Embryonic facial prominence (tissue), 1 donor: ENCODE data around the gene ERAP2.
"Not testable (repeated sequence)": the region's sequence is repeated elsewhere in the genome, so short reads cannot be mapped to it uniquely, and the experiment has no call there.

Experiments
- DNase-seq: peaks from one replicate; pipeline ENCODE4 v3.0.0-alpha.2; 2016; ENCODE audit errors: extremely low spot score

ERAP2 gene

DNA sequence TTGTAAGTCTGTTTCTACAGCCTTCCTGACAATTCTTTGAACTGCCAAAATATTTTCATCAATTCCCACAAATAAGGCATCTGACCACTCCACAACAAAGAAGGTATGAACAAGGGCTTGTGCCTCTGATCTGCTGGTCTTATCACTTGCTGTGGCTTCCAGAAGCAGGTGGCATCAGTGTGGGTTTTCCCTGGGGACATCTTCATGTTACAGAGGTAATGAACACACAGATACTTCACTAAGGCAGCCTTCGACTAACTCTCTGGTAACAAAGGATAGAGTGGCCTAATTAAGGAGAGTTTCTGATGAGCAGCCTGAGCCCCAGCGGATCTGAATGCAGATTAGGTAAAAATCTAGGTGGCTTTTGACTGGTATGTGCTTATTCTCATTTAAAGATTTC, 15.2 kb upstream of the ERAP2 start:
- DNase-seq = no peak

DNA sequence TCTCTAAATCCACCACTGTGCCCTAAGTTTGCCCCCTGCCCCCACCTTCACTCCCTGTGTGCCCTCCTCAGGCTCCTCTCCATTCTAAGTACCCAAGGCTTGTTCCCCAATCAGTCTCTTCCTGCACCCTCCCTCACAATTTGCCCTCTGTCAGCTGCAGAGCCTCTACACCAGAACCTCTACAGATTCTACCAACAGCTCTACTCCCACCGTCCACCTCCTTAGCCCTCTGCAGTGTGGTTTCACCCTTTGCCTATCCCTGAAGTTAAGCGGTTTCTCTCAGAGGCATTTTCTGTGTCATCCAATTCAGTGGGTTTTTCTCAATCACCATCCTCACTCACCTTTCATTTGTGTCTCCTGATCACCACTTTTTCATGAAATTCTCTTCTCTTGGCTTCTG, 13.2 kb upstream of the ERAP2 start:
- no peak for DNase-seq

DNA sequence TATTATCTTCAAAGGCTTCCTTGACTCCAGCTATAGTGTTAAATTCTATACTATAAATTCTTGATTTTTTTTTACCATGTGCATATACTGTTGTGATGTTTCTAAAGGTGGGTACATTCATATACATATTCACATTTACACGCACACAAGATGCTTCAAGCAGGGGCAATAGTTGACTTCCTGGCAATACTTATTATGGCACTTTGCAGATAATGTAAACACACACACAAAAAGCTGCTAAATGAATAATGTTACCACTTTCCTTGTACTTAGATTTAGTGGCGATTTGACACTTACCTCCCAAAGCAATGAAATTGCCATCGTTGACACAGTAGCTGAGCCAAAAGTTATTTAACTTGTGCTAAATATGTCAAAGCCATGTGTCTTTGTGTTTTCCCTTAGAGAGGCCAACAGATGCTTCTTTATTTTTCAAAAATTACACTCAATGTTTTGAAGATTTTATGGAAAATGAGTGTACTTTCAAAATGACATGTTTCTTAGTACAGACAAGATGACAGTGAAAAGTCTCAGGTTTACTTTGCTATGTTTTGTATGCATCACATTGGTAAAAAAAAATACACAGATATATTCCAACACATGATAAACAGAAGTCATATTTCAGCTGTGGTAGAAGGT, 12.2 kb upstream of the ERAP2 start:
- DNase-seq = no peak

DNA sequence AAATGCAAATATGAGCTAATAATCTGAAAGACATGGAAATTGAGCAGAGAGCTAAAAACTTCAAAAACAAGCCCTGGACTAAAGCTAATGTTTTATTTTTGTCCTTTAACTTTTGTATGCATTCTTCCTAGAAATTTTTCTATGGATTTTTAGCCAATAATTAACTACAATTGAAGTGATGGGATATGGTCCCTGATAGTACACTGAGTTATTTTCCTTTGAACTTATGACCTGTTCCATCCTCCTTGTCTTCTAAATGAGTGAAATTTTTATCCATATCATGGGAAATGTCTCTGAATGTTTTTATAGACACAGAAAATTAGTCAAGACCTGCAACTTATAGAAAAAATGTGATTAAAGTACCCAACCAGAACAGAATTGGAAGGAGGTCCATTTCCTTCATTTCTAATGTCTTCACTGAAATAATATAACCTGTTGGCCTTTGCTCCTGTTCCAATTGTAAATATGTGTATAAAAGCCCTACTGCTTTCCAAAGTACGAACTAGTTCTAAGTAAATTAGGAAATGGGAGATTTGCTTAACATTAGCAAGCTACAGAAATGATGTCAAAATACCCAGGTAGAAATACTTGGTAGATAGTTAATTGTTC, 11.3 kb upstream of the ERAP2 start:
- DNase-seq = no peak

DNA sequence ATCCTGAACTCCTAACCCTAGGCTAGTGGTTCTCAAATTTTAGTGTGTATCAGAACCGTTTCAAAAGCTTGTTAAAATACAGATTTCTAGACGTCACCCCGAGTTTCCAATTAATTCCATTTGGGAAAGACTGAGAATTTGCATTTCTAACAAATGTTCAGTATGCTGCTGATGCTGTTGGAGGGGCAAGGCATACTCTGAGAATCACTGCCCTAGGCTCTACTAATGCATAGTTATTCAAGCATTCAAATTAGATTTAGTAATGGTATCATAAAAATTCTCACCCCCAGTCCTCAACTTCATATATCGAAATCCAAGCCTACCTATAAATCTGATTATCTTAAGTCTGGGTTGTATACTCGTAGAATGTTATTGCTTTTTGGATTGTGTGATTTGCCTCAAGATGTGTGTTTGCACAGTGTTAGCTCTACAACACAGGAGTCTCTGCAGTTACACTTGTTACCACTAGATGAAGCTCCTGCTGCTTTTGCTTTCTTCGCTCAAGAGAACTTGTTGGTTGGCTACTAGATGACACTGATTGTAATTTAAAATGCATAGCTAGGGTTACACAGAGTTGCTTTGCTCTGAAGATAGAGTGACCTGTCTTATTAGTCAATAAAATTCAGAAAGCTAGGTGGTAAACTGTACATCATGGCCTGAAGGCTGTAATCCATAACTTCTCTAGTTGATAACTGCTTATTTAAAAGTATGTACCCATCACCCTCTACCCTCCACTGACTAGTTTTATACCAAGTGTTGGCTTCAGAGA, 7.5 kb upstream of the ERAP2 start:
- DNase-seq = peak; percentile 29

DNA sequence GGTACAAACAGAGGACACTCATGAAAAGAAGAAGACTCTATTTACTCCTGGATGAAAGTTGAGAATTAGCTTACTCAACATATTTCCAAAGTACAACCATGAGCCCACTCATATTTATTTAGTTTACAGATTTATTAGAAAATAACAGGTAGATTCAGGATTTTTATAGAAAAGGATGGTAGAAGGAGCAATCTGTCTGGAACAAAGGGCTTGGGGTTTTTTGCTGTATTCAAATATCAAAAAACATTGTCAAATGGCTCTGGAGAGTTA, 7.0 kb upstream of the ERAP2 start:
- no peak for DNase-seq

DNA sequence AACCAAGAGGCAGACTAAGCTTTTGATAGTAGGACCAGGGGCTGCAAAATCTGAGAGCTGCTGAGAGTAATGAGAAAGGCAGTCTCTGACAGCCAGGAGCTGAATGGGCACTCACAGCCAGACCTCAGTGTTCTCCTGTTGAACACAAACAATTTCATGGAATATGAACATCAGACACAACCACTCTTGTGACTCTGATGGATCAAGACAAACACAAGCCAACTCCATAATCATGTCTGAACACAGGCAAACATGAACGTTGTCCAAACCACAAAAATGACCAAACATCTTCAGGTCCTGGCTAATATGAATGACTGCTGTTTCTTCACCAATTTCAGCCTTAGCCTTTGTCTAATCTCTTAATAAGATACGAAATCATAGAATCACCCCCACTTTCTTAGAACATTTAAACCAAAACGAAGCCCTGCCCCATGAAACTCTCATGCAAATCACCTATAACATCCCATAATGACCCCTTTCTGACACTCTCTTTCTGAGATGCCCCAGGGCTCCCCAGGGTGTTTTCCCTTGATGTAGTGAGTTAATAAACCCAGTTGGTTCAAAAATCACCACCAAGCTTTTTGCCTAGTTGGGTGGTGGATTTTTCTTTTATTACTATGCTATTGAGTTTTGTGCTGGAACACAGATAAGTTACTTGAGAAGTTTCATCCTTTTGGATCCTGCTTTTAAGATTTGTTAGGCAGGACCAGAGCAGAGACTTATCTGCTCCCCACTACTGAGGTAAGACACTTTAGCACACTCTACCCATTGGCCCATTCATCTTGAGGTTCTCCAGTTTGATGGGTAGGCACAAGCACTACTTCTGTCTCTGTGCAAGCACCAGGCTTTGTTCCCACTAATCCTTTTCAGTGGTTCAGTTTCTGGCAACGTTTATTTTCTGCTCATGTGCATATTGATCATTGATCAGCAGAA, 5.9 kb upstream of the ERAP2 start:
- DNase-seq = no peak

DNA sequence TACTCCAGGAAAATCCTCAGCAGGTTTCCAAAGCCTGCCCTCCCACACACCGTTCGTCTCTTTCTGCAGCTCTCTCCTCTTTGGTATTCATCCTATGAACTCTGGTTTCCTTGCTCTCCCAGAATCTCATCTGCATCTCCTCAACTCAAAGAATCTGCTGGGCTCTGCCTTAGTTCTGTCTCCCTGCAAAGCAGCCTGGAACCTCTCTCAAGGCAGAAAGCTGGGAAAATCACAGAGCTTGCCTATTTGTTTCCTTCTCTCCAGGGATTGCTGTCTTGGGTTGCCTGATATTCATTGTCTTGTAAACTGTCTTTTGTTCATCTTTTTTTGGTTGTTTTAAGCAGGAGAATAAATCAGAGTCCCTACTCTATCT, 5.3 kb upstream of the ERAP2 start:
- DNase-seq = no peak

DNA sequence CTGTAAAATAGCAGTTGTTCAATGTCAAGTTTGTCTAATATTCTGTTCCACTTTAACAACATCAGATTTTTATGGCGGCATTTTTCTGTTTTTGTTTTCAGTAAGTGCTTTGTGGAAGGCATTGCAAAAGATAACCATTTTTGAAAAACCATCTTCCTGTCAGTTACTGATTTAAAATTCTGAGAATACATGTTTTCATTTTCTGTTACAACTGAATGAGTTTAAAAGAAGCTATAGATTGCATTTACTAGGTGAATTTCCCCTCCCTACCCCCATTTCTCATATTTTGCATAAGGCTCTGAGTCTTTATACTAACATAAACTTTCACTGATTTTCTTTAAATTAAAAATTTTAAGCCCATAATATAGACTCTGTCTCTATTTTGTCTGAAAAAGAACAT, 4.6 kb upstream of the ERAP2 start:
- no peak for DNase-seq

DNA sequence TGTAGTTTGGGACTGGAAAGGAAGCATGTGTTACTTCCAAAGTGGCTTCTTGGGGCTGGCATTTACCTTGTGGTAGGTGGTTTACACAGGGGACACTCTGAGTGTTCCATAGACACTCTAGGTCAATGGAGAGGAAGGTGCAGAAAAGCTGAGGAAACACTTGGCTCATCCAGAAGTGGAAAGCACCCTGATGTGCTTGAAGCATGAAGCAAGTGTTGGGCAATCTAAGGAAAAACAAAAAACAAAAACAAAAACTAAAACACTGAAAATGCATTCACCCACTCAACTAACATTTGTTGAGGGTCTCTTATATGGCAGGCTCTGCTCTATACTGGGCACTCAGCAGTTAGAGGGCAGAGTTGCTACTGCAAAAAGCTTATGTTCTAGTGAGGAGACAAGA, 2.9 kb upstream of the ERAP2 start:
- DNase-seq = no peak

DNA sequence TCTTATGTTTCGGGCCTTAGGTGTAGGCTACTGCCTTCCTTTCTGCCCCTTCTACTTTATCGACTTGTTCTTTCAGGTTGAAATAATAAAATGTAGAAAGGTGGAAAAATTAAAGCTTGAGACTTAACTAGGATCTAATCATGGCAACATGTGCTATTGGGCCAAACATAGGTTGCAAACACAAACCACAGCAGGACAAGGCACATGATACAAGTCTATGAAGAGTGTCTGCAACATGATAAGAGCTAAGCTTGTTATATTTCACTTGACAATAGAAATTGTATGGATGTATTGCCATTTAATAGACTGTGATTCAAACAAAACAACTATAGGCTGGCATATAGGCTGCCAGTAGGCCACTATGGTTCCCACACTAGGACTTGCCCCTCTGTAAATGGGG, 1.7 kb upstream of the ERAP2 start:
- no peak for DNase-seq

DNA sequence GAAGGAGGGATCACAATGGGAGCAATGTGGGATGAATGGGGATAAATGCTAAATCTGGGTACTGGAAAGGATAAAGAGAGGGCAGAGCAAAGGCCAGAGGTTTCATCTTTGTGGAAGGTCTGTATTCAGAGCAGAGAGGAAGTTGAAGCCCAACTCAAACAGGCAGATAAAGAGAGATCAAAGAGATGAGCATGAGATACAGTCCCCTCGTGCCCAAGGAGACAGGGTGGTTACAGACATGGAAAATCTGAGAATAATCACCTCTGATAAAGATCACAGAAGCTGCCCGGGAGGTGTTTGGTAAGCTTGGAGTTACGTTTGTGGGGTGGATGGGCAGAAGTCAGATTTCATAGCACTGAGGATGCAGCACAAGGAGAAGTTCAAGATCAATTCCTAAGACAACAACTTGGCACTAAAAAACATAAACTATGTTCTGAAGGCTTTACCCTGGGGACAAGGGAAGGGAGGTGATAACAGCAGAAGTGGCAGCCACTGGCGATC, 459 bp upstream of the ERAP2 start:
- no peak for DNase-seq

DNA sequence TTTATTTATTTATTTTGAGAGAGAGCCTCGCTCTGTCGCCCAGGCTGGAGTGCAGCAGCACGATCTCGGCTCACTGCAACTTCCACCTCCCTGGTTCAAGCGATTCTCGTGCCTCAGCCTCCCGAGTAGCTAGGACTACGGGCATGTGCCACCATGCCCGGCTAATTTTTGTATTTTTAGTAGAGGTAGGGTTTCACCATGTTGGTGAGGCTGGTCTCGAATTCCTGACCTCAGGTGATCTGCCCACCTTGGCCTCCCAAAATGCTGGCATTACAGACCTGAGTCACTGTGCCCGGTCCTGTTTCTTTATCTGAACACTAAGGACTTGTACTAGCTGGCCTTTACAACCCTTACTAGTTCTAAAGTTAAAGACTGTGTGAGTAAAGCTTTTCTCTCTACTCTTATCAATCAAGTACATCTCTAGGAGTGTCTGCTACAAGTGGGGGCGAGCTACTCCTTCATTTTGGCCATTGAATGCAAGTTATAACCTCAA, 723 bp downstream of the ERAP2 start:
- not testable (repeated sequence) for DNase-seq

DNA sequence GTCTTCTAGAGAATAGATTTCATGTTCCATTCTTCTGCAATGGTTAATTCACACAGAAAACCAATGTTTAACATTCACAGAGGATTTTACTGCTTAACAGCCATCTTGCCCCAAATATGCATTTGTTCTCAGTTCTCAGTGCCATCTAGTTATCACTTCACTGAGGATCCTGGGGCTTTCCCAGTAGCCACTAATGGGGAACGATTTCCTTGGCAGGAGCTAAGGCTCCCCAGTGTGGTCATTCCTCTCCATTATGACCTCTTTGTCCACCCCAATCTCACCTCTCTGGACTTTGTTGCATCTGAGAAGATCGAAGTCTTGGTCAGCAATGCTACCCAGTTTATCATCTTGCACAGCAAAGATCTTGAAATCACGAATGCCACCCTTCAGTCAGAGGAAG, 3.4 kb downstream of the ERAP2 start:
- DNase-seq = no peak

DNA sequence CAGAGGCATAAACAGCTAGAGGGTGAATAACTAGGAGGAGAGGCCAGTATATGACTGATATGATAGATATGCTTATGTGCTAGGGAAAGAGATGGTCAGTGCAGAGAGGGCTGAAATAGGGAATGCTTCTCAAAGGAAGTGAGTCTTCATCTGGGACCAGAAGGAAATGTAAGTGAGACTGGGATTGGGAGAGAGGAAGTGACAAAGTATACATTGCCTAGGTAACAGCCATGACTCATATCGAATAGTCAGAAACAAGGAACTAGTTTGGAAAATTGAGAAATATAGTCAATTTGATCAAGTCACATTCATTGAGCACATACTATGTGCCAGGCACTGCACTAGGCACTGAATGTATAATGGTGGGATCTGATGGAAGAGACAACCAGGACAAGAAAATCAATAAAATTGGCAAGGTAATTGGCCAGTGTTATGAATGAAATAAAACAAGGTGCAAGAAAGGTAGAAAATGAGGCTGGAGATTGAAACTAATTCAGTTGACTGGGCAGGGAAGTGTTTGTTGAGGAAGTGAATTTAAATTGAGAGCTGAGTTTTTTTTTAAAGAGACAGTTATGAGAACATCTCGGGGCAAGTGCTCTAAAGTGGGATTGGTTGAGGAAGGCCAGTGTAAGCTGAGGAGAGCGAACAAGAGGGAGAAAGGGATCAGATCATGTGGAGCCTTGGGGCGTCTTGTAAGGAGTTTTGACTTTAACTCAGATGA, 4.3 kb downstream of the ERAP2 start:
- DNase-seq = no peak

DNA sequence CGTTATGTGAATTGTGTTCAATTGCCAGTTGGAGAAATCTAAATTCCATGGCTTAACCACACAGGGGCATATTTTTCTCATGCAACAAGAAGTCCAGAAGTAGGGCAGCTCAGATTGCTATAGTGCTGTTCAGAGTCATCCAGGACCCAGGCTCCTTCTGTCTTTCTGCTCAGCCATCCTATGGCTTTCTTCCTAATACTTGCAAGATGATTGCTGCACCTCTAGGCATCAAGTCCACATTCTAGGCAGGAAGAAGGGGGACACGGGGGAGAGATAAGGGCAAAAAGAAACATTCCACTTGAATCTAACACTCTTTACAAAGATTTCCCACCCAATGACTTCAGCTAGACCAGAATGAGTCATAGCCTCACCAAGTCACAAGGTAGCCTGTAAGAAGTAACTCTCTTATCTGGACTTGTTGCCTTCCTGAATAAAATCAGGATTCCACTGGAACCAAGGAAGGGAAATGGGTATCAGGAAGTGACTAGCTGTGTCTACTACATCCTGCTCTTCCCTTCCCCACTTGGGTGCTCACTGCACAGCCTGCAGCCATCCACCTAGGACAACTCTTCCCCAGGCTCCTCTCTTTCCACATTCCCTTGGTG, 5.3 kb downstream of the ERAP2 start:
- DNase-seq = no peak

DNA sequence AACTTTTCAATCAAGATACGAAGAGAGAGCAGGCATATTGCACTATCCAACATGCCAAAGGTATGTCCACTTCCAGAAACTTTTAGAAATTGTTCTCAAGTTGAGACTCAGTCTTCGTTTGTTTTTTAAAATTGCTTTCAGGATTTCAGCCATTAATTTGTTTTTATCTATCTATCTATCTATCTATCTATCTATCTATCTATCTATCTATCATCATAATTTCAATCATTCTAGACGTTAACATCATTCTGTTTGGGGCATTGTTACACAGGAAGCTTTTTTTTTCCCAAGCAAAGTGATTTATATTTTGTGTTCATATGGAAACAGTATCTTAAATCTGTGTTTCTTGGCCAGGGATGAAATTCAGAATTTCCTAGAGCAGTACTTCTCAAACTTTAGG, 7.6 kb downstream of the ERAP2 start:
- no peak for DNase-seq

DNA sequence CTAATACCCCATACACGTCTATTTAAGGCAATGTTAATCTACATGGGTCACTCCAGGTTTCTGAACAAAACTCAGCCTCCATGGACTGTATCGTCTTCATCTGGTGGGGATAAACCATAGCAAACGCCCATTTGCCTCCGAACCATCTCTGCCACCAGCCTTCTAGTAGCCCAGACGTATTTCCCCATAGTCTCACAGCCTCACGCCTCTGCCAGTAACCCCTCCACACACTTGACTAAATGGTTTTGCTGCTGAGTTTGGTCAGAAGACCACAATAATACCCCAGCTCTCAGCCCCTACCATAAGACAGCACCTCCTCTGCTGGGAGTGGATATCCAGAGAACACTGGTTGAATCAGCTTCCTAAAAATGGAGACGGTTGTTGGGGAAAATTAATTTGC, 8.7 kb downstream of the ERAP2 start:
- no peak for DNase-seq

DNA sequence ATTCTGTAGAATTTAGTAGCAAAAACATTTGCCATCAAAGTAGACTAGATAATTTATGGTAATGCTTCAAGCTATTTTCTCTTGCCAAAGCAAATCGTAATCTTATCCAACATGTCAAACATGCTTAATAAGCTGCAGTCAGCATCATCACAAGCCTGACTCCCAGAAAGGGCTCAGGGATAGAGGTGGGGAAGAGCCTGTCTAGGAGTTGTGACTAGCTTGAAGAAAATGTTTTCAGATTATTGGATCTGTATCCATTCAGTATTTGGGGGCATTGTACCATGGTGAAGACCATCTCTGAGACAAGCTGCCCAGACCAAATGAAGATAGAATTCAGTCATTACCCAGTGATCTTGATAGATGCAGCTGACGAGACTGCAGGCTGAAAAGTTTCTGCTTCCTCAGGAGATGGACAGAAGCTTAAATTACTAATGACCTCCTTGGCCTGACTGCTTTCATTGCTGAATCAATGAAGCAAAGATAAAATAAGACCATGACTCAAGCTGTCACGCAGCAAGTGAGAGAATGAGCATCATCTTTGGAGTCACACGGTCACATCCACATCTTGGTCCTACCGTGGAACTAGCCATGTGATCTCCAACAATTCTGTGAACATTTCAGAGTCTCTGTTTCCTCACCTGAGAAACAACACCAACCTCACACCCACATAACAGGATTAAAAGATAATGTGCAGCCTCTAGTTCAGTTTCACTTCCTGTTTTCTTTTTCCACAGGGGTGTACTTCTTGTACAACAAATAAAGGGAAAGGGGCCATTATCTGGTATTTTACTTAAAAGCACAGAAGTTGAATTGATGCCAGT, 9.4 kb downstream of the ERAP2 start:
- no peak for DNase-seq

DNA sequence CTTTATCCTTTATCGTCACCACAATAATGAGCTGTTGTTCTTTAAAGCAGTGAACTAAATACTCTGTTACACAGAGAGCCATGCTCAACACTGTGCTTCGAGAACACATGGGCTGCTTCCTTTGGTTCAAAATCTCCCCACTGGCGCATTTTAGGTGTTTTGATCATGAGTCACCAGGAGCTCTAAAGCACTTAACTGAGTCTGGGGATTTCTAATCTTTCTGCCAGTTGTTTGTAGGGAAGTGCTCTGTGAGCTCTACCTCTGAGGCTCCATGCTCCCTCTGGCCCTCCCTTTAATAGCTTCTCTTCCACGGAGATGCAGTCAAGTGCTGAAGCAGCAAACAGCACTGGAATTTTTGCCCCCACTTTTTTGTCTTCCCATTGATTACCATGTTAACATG, 17.0 kb downstream of the ERAP2 start:
- DNase-seq = no peak
